Lower leg skin (tissue), 3 donors: ENCODE results near the gene TGM1.

Source experiments
- POLR2A ChIP-seq, 2 donors: fragments of 450-650 bp; IDR thresholded peaks; one replicate each; pipeline ENCODE4 v1.6.1; 2016 to 2017; ENCODE audit warnings: antibody characterized with exemption in 2 of 2, mild to moderate bottlenecking in 1 of 2, moderate library complexity in 1 of 2
- TF ChIP-seq, protein P1 (sequence below), 3 donors: fragments of 450-650 bp; IDR thresholded peaks; one replicate each; pipeline ENCODE4 v1.5.1; 2016; ENCODE audit warnings: antibody characterized with exemption in 3 of 3, mild to moderate bottlenecking in 3 of 3, moderate library complexity in 2 of 3

DNA sequence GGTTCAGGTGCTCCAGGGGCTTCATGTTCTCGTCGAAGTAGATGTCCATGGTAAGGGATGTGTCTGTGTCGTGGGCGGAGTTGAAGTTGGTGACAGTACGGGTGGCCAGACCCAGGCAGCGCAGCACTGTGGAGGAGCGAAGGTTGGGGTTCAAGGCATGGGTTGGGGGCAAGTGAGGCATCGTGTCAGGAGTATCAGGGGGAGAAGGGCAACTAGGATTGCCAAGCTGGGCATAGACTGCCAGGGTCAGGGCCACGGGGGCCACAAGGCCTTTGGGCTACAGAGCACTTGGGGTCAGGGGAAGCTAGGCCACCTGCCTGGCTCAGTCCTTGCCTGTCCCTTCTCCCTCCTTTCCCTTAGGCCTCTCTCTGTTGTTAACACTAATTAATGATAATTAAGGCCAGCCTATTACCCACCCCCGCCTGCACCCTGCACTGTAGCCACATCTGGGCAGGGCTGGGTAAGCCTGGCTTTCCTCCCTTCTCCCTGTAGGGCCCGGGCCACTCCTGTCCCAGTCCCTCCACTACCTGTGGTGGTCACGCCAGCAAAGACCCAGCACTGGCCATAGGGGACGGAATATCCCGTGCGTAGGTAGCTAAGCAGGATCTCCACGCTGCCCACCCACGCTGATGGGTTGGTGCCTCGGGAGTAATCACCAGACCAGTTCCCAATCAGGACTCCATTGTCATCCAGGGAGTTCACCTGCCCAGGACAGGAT lies 4.3 kb downstream of the TGM1 start:
- no peak for TF ChIP-seq POLR2A (IDR thresholded peaks at IDR 0.05)
- TF ChIP-seq, protein P1, sequence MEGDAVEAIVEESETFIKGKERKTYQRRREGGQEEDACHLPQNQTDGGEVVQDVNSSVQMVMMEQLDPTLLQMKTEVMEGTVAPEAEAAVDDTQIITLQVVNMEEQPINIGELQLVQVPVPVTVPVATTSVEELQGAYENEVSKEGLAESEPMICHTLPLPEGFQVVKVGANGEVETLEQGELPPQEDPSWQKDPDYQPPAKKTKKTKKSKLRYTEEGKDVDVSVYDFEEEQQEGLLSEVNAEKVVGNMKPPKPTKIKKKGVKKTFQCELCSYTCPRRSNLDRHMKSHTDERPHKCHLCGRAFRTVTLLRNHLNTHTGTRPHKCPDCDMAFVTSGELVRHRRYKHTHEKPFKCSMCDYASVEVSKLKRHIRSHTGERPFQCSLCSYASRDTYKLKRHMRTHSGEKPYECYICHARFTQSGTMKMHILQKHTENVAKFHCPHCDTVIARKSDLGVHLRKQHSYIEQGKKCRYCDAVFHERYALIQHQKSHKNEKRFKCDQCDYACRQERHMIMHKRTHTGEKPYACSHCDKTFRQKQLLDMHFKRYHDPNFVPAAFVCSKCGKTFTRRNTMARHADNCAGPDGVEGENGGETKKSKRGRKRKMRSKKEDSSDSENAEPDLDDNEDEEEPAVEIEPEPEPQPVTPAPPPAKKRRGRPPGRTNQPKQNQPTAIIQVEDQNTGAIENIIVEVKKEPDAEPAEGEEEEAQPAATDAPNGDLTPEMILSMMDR (IDR thresholded peaks at IDR 0.05), result no peak
